ENCODE data around the gene DSC2.

Gene DSC2

DNA sequence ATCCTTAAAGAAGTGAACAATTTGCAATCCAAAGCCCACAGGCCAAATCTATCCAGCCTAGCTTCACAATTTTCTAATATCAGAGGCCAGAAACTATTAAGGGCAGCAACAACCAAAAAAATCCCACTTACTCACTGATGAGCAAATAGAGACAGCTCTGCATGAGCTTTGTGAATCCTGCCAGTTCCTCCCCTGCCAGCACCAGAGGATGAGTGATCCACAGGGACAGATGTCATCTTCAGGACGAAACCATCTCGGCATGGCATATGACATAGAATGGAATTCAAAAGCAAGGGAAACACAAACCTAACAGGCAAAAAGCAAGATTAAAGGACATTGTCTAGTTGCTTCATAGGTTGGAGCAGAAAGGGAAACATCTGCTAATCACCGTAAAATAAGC, 2.2 kb upstream of the DSC2 start:
- no peak for DNase-seq (ENCODE audit: low spot score)
- Mint-ChIP-seq H3K9me3 (peaks cover 3% of the 10 kb centered on the region), H3K4me1 (ENCODE audit: low read depth) (no peaks in the 10 kb centered on the region), H3K27me3 (ENCODE audit: low read depth) (peaks cover 20% of the 10 kb centered on the region), H3K27ac (no peak overlapping the region), H3K4me3 (no peak overlapping the region), H3K36me3 (ENCODE audit: low read depth) (no peaks in the 10 kb centered on the region)

DNA sequence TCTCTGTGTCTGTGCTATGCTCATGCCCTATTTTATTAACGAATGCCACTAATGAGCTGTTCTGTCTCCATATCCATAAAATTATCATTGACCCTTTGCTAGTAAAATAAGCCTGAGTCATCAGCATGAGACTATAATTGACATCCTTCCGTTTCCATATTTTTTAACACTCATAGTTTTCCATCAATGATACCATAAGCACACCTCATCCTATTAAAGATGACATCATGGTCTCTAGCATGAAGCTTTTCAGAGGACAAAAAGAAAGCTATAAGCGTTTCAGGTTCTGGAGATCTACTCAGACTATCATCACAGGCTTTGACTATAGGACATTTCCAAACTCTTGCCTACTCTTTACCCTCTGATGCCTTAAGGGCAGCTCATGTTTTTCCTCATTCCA, 1.2 kb upstream of the DSC2 start:
- Mint-ChIP-seq H3K27me3 (ENCODE audit: low read depth) (peaks cover 23% of the 10 kb centered on the region), H3K9me3 (peaks cover 3% of the 10 kb centered on the region), H3K4me1 (ENCODE audit: low read depth) (no peaks in the 10 kb centered on the region), H3K4me3 (no peak overlapping the region), H3K36me3 (ENCODE audit: low read depth) (no peaks in the 10 kb centered on the region), H3K27ac (no peak overlapping the region)
- DNase-seq (ENCODE audit: low spot score): no peak

DNA sequence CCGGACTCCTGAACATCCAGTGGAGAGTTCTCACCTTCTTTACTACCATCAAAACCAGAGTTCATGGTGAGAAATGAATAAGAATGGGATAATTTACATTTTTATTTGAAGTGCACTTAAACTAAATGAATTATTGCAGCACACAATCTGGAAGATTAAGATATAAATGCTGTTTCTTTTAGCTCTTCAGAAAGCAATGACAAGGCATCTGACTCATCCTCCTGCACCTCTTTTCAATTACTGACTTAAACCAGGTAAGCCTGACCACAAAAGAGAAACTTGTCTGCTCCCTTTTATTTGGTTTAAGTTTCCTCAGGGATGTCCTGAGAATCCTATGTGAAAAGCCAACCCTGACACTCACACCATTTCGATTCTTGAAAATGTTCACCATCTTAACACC, 720 bp upstream of the DSC2 start:
- Mint-ChIP-seq H3K9me3 (peaks cover 3% of the 10 kb centered on the region), H3K4me3 (no peak overlapping the region), H3K27ac (no peak overlapping the region), H3K4me1 (ENCODE audit: low read depth) (no peaks in the 10 kb centered on the region), H3K27me3 (ENCODE audit: low read depth) (peaks cover 23% of the 10 kb centered on the region), H3K36me3 (ENCODE audit: low read depth) (no peaks in the 10 kb centered on the region)
- DNase-seq (ENCODE audit: low spot score): no peak

DNA sequence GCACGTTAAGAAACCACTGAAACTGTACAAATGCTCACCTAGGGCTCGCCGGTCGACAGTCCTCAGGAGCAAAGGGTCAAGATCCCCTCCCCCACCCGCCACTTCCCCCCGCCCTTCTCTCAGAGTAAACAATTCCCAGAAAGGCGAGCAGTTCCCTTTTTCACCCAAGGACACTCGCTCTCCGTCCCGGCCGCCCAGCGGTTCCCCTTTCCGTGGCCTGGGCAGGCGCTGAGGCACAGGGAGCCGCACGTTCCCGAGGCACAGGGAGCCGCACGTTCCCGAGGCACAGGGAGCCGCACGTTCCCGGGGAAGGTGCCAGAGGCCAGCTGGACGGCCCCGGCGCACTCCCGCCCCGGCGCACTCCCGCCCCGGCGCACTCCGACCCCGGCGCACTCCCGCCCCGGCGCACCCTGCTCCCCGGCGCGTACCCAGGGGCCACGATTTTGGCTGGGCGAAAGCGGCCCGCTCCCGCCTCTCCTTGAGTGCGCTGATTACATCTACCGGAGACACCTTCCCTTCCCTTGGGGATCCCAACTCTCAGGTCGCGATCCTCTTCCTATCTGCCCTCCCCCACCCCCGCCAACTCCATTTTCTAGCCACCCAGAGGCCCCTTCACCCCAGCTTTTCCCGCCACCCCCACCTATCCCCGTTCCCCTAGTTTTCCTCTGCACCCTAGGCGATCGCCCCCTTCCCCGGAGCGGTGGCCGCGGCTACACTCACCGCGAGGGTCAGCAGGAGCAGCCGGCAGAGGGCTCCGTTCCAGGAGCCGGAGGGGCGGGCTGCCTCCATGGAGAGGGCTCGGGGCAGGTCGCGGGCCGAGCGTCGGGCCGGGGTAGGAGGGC, 817 bp downstream of the DSC2 start:
- no peak for DNase-seq (ENCODE audit: low spot score)
- peaks cover 23% of the 10 kb centered on the region for H3K27me3 Mint-ChIP-seq (ENCODE audit: low read depth)

DNA sequence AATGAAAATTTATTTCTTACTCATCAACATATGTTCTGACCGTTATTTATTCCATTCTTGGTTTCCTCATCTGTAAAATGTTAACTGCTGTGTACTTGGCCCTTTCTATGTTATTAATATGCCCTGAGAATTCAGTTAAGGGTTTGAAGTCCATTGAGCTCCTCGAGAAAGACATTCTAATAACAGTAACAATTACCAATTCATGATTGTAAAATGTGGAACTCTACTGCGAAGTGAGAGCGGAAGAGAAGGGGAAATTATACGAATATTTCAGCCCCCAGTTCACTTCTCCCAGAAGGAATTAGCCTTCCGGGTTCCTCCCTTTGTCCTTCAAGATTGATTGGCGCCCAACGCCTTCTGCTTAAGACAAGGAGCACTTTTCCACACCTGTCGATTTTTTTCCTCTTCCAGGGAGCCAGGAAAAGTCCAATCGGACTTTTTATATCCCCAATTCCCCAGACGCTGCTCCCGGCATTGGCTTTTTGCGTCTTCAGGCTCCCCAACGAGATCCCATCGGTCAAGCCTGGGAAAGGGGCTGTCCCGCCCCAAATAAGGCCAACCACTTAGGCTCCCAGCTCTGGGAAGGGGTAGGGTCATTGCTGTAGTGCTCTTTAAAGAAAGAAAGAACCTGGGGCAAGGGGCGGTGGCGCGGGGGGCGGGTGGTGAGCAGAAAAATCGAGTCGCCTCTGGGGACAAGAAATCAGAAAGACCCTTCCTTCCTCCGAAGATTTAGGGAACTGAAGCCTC, 1.6 kb downstream of the DSC2 start:
- no peak for DNase-seq (ENCODE audit: low spot score)
- Mint-ChIP-seq H3K27ac (no peak overlapping the region), H3K4me3 (no peak overlapping the region), H3K27me3 (ENCODE audit: low read depth) (peaks cover 23% of the 10 kb centered on the region), H3K36me3 (ENCODE audit: low read depth) (no peaks in the 10 kb centered on the region), H3K4me1 (ENCODE audit: low read depth) (no peaks in the 10 kb centered on the region), H3K9me3 (peaks cover 3% of the 10 kb centered on the region)

More for the DNA sequence above, 817 bp downstream of the DSC2 start:
- Mint-ChIP-seq H3K9me3 (peaks cover 3% of the 10 kb centered on the region), H3K4me3 (no peak overlapping the region), H3K4me1 (ENCODE audit: low read depth) (no peaks in the 10 kb centered on the region), H3K36me3 (ENCODE audit: low read depth) (no peaks in the 10 kb centered on the region), H3K27ac (no peak overlapping the region)

DNA sequence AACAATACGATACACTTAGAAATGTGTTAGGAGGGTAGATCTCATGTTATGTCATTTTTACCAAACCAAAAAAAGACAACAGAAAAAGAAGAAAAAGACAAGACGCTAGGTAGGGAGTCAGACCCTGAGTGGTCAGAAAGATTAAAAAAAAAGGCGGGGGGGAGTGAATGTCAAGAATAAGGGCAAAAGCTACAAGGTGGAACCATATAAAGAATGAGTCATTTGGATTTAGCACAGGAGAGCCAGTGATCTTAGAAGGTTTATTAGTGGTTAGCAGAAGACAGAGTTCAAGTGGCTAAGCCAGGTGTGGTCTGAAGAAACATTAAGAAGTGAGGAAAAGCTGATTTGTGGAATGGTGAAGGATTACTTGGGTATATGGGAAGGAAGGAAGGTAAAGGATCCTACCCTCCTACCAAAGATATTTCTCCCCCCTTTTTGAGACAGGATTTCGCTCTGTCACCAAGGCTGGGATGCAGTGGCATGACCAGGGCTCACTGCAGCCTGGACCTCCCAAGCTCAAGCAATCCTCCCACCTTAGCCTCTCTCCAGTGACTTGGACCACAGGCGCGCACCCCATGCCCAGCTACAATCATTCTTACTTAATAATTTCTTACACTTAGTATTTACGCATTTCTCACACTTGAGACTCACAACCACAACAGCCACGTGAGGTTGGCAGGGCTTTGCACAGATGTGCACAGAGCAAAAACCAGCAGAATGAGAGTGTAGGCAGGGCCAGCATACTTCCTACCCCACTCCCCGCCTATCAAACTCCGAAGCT, 2.6 kb downstream of the DSC2 start:
- Mint-ChIP-seq H3K27ac (no peak overlapping the region), H3K4me1 (ENCODE audit: low read depth) (no peaks in the 10 kb centered on the region), H3K27me3 (ENCODE audit: low read depth) (peaks cover 23% of the 10 kb centered on the region), H3K4me3 (no peak overlapping the region), H3K9me3 (peaks cover 3% of the 10 kb centered on the region), H3K36me3 (ENCODE audit: low read depth) (no peaks in the 10 kb centered on the region)
- no peak for DNase-seq (ENCODE audit: low spot score)

DNA sequence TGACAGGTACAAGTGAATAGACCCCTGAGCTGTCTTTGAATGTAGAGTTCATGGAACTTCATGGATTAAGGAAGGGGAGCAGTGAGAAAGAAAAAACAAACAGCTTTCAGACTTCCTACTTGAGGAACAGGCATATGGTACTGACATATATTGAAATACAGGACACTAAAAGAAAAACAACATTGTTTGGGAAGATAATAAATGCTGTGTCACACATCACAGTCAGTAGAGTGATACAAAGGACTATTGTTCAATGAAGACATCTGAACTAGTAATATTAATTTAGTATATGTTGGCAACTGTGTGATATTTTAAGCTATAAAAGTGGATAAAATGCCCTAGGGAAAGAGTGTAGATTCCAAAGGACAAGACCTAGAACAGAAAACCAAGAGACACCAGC, 3.3 kb downstream of the DSC2 start:
- no peaks in the 10 kb centered on the region for H3K36me3 Mint-ChIP-seq (ENCODE audit: low read depth)
- no peaks in the 10 kb centered on the region for H3K4me1 Mint-ChIP-seq (ENCODE audit: low read depth)
- H3K4me3 Mint-ChIP-seq: no peak overlapping the region
- peaks cover 3% of the 10 kb centered on the region for H3K9me3 Mint-ChIP-seq
- no peak overlapping the region for H3K27ac Mint-ChIP-seq
- no peak for DNase-seq (ENCODE audit: low spot score)
- peaks cover 23% of the 10 kb centered on the region for H3K27me3 Mint-ChIP-seq (ENCODE audit: low read depth)

DNA sequence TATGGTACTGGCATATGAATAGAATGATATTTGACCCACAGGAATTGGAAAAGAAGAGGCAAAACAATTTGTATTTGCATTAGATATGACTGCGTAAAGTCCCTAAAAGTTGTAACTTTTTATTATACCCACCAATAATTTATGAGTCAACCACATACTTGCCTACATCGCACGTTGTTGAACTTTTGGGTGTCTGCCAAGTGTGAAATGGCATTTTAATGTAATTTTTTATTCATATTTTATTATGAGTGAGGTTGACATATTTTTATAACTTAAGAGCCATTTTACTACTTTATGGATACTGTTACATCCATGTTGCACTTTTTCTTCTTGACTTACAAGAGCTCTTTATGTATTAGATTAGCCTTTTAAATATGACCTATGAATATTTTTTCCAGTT, 4.6 kb downstream of the DSC2 start:
- no peak overlapping the region for H3K27ac Mint-ChIP-seq
- H3K4me1 Mint-ChIP-seq (ENCODE audit: low read depth): no peaks in the 10 kb centered on the region
- H3K36me3 Mint-ChIP-seq (ENCODE audit: low read depth): no peaks in the 10 kb centered on the region
- H3K9me3 Mint-ChIP-seq: peaks cover 3% of the 10 kb centered on the region
- no peak for DNase-seq (ENCODE audit: low spot score)
- H3K4me3 Mint-ChIP-seq: no peak overlapping the region
- peaks cover 21% of the 10 kb centered on the region for H3K27me3 Mint-ChIP-seq (ENCODE audit: low read depth)

DNA sequence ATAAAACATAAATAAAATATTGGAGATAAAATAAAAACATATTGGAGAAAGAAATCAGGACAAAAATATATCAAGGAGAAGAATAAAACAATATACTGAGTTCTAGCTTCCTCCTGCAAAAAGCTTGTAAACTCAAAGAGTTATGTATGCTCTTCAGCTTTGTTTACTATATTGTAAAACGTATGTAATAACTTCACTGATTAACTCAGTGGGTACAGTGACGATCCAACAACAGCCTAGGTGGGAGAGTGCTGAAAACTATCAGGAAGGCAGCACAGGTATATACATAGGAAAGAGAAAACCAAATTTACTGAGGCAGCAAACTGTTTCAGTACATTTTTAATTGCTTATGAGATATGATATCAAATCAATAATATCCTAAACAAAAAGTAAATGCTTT, 8.3 kb downstream of the DSC2 start:
- no peaks in the 10 kb centered on the region for H3K4me1 Mint-ChIP-seq (ENCODE audit: low read depth)
- H3K36me3 Mint-ChIP-seq (ENCODE audit: low read depth): no peaks in the 10 kb centered on the region
- no peaks in the 10 kb centered on the region for H3K27me3 Mint-ChIP-seq (ENCODE audit: low read depth)
- H3K9me3 Mint-ChIP-seq: peaks cover 5% of the 10 kb centered on the region
- no peak overlapping the region for H3K4me3 Mint-ChIP-seq
- no peak for DNase-seq (ENCODE audit: low spot score)
- H3K27ac Mint-ChIP-seq: no peak overlapping the region

DNA sequence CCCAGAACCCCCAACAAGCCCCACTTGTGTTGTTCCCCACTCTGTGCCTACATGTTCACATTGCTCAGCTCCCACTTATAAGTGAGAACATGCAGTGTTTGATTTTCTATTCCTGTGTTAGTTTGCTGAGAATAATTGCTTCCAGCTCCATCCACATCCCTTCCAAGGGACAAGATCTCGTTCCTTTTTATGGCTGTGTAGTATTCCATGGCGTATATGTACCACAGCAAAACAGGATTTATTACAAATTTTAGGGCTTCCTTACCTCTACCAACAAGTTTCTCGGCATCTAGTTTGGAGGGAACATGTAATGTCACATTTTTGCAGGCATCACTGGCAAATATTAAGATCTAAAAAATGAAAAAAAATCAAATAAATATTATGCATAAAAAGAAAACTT, 8.9 kb downstream of the DSC2 start:
- Mint-ChIP-seq H3K4me3 (no peak overlapping the region), H3K4me1 (ENCODE audit: low read depth) (no peaks in the 10 kb centered on the region), H3K27ac (no peak overlapping the region), H3K36me3 (ENCODE audit: low read depth) (no peaks in the 10 kb centered on the region), H3K9me3 (peaks cover 5% of the 10 kb centered on the region), H3K27me3 (ENCODE audit: low read depth) (no peaks in the 10 kb centered on the region)
- DNase-seq (ENCODE audit: low spot score): no peak

DNA sequence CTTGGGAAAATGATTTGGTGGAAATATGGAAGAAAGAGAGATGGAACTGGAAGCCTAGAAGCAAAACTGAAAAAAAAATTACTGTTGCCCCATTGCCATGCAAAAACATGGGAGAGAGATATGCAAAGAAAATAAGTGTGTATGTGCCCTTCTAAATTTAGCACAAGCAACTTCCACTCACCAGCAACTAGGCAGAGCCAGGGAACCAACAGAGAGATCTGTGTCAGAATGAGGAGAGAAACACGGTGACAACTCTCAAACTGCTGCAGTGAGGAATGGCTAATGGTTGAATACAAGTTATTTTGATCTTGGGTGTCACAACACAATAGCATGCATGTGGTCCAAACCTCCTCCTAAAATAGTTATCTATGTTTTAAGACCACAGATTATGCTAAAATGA, 10.9 kb downstream of the DSC2 start:
- H3K4me1 Mint-ChIP-seq (ENCODE audit: low read depth): no peaks in the 10 kb centered on the region
- peaks cover 5% of the 10 kb centered on the region for H3K9me3 Mint-ChIP-seq
- H3K36me3 Mint-ChIP-seq (ENCODE audit: low read depth): no peaks in the 10 kb centered on the region
- no peak overlapping the region for H3K4me3 Mint-ChIP-seq
- H3K27ac Mint-ChIP-seq: no peak overlapping the region
- H3K27me3 Mint-ChIP-seq (ENCODE audit: low read depth): no peaks in the 10 kb centered on the region
- no peak for DNase-seq (ENCODE audit: low spot score)

DNA sequence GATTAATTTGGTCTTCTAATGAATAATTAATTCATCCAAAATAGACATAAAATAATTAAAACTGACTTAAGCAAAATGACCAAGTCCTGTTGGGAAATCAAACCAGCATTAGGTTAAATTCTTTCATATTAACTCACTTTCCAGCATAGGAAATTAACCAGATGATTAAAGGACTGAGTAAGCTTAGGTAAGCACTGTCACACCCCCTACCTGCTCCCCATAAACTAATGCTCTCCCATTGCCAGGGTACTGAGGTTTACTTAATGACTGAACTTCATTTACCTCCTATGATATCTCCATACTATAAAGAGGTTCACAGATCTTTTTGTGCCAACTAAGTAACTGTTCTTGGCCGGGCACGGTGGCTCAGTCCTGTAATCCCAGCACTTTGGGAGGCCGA, 13.7 kb downstream of the DSC2 start:
- DNase-seq (ENCODE audit: low spot score): no peak

DNA sequence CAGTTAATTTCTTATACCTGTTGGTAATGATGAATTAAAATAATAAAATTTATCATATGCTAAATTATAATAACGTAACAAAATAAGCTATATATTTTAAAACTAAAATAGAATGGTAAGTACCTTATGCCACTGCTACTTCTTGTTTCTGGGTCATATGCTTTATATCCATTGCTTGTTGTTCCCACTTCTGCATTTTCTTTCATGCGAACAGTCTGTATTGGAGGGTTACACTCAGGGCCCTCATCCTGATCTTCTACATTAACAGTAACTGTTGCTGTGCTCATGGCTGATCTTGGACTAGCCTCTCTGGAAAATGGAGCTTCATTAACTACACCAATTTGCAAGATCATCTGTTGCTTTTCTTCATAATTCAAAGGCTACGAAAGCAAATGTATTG, 22.2 kb downstream of the DSC2 start:
- Mint-ChIP-seq H3K4me3 (no peak overlapping the region), H3K27me3 (ENCODE audit: low read depth) (no peaks in the 10 kb centered on the region), H3K4me1 (ENCODE audit: low read depth) (no peaks in the 10 kb centered on the region), H3K36me3 (ENCODE audit: low read depth) (no peaks in the 10 kb centered on the region), H3K27ac (no peak overlapping the region), H3K9me3 (peaks cover 6% of the 10 kb centered on the region)
- no peak for DNase-seq (ENCODE audit: low spot score)

More for the DNA sequence above, 13.7 kb downstream of the DSC2 start:
- no peaks in the 10 kb centered on the region for H3K27me3 Mint-ChIP-seq (ENCODE audit: low read depth)
- H3K36me3 Mint-ChIP-seq (ENCODE audit: low read depth): no peaks in the 10 kb centered on the region
- no peak overlapping the region for H3K27ac Mint-ChIP-seq
- peaks cover 5% of the 10 kb centered on the region for H3K9me3 Mint-ChIP-seq
- no peak overlapping the region for H3K4me3 Mint-ChIP-seq
- no peaks in the 10 kb centered on the region for H3K4me1 Mint-ChIP-seq (ENCODE audit: low read depth)

DNA sequence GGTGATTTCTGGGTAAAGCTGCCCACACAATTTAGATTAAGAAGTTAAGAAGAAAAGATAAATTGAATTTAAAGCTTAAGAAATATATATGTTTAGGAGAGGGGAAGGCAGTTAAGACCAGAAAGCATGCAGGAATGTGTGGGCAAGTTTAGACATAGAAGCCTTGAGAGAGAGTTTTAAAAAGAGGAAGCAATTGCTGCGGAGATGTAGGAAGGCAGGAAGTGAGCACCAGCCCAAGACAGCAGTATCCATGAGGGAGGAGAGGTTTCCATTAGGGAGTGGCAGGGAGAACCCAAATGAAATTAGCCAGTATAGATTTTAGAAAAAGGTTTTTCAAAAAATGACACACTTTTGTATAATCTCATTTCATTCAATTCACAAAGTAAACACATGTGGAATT, 24.3 kb downstream of the DSC2 start:
- Mint-ChIP-seq H3K36me3 (ENCODE audit: low read depth) (no peaks in the 10 kb centered on the region), H3K4me3 (no peak overlapping the region), H3K9me3 (peaks cover 9% of the 10 kb centered on the region), H3K4me1 (ENCODE audit: low read depth) (no peaks in the 10 kb centered on the region), H3K27ac (no peak overlapping the region), H3K27me3 (ENCODE audit: low read depth) (no peaks in the 10 kb centered on the region)
- DNase-seq (ENCODE audit: low spot score): no peak

Data from T-helper 2 cell treated with Interferon-gamma antibody and Interleukin-4, amounts not matched to agents 5 μg/mL and 100 μg/mL, for 36 hours (primary cell).